ENCODE results near the gene SLC2A13.

The SLC2A13 gene

GRCh38 chr12:39990122-39991101 lies 115.5 kb downstream of the SLC2A13 start:
- no peak for DNase-seq (ENCODE audit: low read depth)

- DNase-seq (ENCODE audit: low read depth): no peak
Observed at GRCh38 chr12:39989501-39989900, 116.4 kb downstream of the SLC2A13 start.

GRCh38 chr12:39988574-39988973 lies 117.3 kb downstream of the SLC2A13 start:
- no peak for DNase-seq (ENCODE audit: low read depth)

- DNase-seq (ENCODE audit: low read depth): no peak
Observed at GRCh38 chr12:39986674-39987073, 119.2 kb downstream of the SLC2A13 start.

- DNase-seq (ENCODE audit: low read depth): no peak
Observed at GRCh38 chr12:39984670-39985069, 121.2 kb downstream of the SLC2A13 start.

- no peak for DNase-seq (ENCODE audit: low read depth)
Observed at GRCh38 chr12:39975374-39975918, 130.4 kb downstream of the SLC2A13 start.

GRCh38 chr12:39972119-39972518 lies 133.8 kb downstream of the SLC2A13 start:
- peak; percentile 2 for DNase-seq (ENCODE audit: low read depth)

DNA sequence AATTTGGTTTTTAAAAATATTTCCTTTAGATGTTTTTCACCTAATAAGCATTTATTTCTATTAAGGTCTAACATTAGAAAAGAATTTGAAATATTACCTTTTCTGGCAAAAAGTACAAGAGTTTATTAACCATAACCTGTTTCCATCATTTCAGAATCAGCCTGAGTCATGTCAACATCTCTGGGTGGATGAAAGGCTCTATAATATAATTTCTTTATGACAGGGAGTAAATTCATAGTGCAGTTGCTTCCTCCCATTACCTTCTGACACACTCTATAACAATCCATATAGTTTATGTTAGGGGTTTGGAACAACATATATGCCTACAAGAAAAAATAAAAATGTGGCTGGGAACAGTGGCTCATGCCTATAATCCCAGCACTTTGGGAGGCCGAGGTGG lies 134.5 kb downstream of the SLC2A13 start:
- DNase-seq (ENCODE audit: low read depth): no peak

DNA sequence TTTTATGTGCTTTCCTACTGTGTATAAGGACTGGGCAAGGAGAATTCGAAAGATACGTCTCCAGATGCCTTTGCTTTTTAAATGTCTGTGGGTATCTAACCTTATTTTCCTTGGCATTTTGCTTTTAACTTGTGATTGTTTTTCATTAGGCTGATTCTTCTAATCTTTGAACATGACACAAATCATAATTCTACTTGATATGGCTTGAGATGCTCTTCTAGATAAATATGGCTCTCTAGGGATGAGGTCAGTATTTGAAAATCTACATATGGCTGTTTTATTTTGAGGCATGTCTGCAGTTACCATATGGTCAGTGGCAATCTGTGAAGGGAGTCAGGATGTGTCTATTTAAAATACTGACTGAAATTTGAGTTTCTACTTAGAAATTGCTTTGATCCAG lies 139.2 kb downstream of the SLC2A13 start:
- no peak for DNase-seq (ENCODE audit: low read depth)

DNA sequence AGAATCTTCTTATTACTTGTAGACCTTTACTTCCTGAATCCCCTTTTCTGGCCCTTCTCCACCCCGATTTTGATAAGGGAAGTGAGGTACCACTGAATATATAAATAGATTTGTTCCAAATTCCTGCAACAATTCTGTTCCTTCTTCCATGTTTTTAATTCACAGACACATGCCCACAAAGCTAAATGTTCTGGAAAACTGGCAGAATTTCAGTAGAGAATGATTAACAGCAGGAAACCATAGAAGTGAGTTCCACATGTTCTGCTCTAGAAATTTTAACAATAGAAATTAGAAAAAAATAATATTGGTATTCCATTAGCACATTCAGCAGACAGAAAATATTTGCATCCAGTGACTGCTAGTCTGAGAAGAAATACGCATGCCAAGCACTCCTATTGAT lies 139.6 kb downstream of the SLC2A13 start:
- no peak for DNase-seq (ENCODE audit: low read depth)

- DNase-seq (ENCODE audit: low read depth): no peak
Observed at GRCh38 chr12:39959467-39959866, 146.4 kb downstream of the SLC2A13 start.

DNA sequence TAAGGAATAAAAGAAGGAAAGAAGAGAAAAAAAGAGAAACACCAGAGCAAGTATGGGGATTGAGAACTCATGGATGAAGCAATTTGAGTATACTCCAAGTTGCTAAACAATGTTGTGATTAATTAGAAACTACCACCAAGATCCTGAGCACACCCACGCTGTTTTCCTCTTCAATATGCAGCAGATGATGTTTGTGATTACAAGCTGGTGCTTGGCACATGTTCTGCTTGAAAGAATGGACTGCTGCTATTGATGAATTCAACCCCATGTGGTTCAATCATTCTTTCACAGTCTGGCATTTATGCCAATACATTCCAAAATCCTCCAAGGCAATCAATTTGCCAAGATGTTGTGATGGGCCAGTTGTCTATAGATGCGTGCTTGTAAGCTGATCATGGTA lies 146.8 kb downstream of the SLC2A13 start:
- no peak for DNase-seq (ENCODE audit: low read depth)

DNA sequence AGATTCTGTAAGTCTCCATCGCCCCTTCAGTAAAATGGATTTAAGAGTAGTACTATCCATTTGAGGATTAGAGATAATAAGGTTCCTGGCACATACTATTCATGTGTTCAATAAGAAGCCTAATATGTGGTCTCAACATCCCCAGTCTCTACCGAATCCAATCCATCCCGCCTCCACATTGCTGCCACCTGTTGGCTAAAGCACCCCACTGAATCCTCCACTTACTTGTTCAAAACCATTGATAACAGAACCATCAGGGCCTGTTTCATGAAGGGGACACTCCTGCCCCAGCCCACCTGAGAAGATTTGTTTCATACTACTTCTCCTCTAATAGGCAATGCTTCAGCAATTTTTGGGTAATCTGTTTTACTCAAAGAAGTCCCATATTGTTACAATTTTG lies 147.5 kb downstream of the SLC2A13 start:
- DNase-seq (ENCODE audit: low read depth): no peak

DNA sequence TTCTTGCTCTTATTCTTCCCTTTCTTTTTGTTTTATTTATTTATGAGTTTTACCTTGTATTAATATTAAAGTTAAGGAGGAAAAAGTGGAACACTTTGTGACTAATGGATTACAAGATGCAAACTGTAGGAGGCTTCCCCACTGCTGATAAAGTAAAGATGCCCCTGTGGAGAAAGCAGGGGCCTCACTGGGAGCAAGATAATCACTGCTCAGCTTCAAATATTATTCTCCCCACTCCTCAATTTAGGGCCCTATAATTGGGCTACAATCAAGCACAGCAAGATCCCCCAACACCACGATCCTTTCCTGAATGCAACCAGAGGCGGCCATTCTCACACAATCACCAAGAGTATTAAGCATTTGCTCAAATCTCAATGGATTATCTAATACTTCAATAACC lies 149.2 kb downstream of the SLC2A13 start:
- no peak for DNase-seq (ENCODE audit: low read depth)

DNA sequence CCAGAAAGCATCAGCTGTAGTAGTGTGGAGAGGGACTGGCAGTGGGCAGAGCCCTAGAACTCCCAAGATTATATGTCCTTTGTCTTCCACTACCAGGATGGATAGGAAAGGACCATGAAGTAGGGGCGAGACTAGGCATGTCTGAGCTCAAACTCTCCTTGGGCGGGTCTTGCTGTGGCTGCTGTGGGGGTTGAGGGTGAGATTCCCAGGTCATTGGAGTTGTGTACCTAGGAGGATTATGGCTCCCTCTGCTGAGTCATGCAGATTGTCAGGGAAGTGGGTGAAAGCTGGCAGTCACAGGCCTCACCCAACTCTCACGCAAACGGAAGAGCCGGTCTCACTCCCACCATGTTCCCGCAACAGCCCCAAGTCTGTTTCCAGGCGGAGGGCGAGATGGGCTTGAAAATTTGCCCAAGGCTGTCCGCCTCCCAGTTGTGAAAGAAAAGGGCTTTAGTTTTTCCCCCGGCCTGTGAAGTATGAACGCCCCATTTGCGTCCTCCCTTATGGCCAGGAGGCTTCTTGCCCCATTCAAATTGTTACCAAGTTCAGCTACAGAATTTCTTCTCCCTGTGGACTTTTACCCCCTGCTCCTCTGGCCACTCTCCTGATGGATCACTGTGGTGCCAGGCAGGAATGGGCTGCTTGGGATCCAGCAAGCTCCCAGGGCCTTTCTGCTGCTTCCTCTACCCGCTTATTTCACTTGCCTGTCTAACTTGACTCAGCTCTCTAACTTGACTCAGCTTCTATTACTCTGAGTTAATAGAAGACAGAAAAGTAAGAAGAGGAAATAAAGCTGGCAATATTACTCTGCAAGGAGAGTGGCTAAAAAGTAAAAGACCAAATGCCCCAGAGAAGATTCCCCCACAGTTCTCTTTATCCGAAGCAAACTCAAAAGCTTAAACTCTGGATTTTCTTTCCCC lies 159.3 kb downstream of the SLC2A13 start:
- DNase-seq (ENCODE audit: low read depth): no peak

DNA sequence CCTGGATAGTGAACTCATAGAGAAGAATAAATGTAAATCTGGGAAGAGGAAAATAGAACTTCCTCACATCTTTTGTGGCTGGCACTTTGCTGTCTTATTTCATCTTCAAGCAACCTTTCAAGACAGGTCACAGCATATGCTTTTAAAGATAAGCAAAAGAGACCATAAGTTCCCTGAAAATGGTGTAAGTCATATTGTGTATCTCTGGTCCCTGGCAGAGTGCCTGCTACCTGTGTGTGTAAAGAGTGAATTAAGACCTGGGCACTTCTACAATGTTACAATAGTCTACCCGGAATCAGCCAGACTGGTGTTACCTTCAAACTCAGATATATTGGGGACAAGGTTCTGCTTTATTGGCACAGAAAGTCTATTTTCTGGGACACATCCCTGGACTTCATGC lies 168.8 kb downstream of the SLC2A13 start:
- no peak for DNase-seq (ENCODE audit: low read depth)

DNA sequence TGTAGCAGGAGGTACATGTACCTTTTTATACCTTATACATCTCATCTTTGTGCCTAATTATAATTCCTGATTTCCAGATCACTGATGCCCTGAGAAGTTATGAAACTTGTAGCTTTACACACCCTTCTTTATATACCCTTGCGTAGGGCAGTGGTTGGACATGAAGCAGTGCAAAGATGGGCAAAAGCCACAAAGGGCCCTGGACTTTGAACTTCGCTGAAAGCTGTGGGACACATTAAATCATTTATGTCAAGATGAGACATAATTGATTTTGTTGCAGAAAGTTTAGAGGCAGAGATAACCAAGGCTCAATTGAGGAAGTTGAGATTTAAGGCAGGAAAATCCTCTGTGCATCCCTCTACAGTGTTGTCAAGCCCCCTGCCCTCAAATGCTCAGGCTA lies 170.0 kb downstream of the SLC2A13 start:
- no peak for DNase-seq (ENCODE audit: low read depth)

- DNase-seq (ENCODE audit: low read depth): no peak
Observed at GRCh38 chr12:39935275-39935674, 170.6 kb downstream of the SLC2A13 start.

GRCh38 chr12:39931857-39932256 lies 174.0 kb downstream of the SLC2A13 start:
- no peak for DNase-seq (ENCODE audit: low read depth)

DNA sequence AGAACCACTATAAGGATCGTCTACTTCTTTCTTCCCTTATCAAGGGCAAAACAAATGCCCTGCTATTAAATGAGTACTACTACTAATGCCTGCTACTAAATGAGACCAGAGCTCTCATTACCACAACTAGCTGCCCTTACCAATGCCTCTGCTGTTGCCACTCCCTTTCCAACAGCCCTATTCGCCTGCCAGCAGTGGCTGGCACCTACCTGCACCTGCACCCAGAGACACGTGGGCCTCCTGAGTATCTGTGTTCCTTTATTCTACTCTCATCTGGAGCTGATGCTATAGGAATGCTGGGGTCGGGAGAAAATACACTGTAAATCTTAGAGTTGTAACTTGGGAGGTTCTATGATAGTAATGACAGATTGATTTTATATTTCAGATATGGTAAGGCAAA lies 174.7 kb downstream of the SLC2A13 start:
- DNase-seq (ENCODE audit: low read depth): no peak

- no peak for DNase-seq (ENCODE audit: low read depth)
Observed at GRCh38 chr12:39930101-39930500, 175.8 kb downstream of the SLC2A13 start.

GRCh38 chr12:39928181-39928899 lies 177.5 kb downstream of the SLC2A13 start:
- no peak for DNase-seq (ENCODE audit: low read depth)

Measured in CMK (cell line).